Mucosa of stomach (tissue), 1 donor: ENCODE results near the gene APRT.
A peak's percentile ranks its signal among the peaks of the same experiment; 100 is the strongest.

Experiments used
- H3K27me3 ChIP-seq: one replicate; pipeline ENCODE4 v1.7.0; 2013; ENCODE audit warnings: mild to moderate bottlenecking, low read length; ENCODE audit not compliant: control insufficient read depth, insufficient read depth
- H3K36me3 ChIP-seq: one replicate; pipeline ENCODE4 v1.7.0; 2013; ENCODE audit warnings: low read length; ENCODE audit not compliant: control insufficient read depth, insufficient read depth
- H3K4me1 ChIP-seq: one replicate; pipeline ENCODE4 v1.7.0; 2013; ENCODE audit warnings: mild to moderate bottlenecking, low read length; ENCODE audit not compliant: control insufficient read depth, insufficient read depth
- H3K4me3 ChIP-seq: one replicate; pipeline ENCODE4 v1.7.0; 2013; ENCODE audit warnings: low read length
- H3K9ac ChIP-seq: one replicate; pipeline ENCODE4 v1.7.0; 2013; ENCODE audit warnings: mild to moderate bottlenecking, low read length, moderate library complexity
- H3K9me3 ChIP-seq: one replicate; pipeline ENCODE4 v1.7.0; 2013; ENCODE audit warnings: mild to moderate bottlenecking, low read length, moderate library complexity; ENCODE audit not compliant: control insufficient read depth
- donor health status: Pancreatic carcinoma.

The APRT gene

DNA sequence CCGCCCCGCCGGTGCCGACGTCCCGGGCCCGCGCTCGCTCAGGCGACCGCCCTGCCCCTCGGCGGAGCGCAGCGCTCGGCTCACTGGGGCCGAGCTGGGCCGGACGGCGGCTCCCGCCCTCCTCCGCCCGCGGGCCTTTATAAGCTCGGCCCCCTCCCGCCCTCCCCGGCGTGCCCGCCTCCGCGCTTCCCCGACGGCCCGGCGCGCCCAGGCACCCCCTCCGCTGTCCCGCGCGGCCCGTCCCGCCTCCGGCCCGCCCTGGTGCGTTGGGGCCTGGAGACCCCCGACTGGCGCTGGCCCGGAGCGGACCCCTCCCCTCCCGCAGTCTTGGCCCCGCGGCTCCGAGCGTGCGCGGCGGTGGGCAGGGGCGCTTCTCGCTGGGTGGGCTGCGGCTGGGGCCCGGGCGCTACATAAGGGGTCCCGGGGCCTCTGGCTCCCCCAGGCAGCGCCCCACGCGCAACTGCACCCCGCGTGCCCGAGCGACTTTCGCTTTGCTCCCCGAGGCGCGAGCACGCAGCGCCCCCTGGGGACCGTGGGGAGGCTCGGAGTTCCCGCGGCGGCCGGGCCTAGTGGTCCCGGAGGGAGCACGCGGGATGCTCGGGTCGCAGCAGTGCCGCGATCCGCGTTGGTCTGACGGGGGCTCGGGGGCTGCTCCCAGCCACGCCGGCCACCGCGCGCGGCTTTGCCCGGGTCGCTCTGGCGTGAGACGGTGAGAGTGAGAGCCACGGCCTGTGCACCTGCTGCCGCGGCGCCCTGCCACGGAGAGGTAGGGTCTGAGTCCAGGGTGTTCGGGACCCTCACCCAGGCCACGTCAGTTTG lies 26.4 kb downstream of the APRT start, which contains the start of gene PIEZO1:
TSS of gene PIEZO1 (minus strand) at position 115 of the 819 bp plus-strand sequence. CDS start 256 bp downstream, outside the sequence.
- Histone ChIP-seq H3K4me3 (peak within 1 kb of the TSS; percentile 22), H3K36me3 (no peaks in the 10 kb centered on the region), H3K4me1 (peaks cover 27% of the 10 kb centered on the region), H3K27me3 (no peaks in the 10 kb centered on the region), H3K9ac (peak within 1 kb of the TSS; percentile 64), H3K9me3 (no peaks in the 10 kb centered on the region)

DNA sequence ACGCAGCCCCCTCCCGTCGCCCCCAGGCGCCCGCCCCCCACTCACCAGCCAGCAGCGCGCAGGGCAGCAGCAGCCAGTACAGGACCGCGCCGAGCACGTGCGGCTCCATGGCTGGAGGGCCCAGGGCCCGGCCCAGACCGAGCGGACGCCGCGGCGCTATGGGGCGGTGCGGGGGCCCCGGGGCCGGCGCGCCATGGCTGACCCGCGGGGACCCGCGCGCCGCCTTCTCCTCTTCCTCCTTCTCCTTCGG lies 26.9 kb downstream of the APRT start:
- no peaks in the 10 kb centered on the region for H3K36me3 ChIP-seq
- H3K9me3 ChIP-seq: no peaks in the 10 kb centered on the region
- peaks cover 32% of the 10 kb centered on the region for H3K4me1 ChIP-seq
- H3K4me3 ChIP-seq: no peak overlapping the region
- no peaks in the 10 kb centered on the region for H3K27me3 ChIP-seq
- H3K9ac ChIP-seq: peak overlapping the region; percentile 64

DNA sequence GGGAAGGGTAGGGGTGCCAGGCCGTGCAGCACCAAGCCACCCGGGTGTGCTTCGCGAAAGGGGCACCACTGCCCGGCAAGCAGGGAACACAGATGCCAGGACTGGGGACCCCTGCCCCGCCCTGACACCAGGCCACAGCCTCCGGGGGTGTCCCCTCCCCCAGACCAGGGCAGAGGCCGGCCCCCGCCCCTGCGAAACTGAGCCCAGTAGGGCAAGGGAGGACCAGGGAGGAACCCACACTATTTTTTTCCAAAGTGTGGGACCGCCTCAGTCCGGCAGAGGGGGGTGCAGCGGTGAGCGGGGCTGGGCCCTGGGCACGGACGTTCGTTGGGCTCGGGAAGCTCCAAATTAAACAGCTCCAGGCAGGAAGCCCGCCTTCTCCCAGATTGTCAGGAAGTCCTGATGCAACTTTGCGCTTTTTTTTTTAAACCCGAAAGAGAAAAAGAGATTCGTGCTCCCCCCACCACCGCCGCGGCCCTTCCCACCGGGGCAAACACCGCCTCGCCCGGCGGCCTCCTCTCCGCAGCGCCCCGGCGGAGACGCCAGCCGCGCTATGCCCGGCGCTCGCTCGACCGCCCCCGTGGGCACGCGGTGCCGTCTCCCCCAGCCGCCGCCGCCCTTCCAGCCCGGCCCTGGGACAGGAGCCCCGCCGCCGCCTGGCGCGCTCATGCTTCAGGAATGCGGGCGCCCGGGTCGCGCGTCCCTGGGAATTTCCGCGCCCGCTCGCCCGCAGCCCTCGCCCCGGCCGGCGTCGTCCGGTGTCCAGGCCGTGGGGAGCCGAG lies 27.5 kb downstream of the APRT start:
- H3K4me3 ChIP-seq: peak overlapping the region; percentile 22
- peaks cover 33% of the 10 kb centered on the region for H3K4me1 ChIP-seq
- peak overlapping the region; percentile 64 for H3K9ac ChIP-seq
- no peaks in the 10 kb centered on the region for H3K36me3 ChIP-seq
- no peaks in the 10 kb centered on the region for H3K27me3 ChIP-seq
- H3K9me3 ChIP-seq: no peaks in the 10 kb centered on the region

DNA sequence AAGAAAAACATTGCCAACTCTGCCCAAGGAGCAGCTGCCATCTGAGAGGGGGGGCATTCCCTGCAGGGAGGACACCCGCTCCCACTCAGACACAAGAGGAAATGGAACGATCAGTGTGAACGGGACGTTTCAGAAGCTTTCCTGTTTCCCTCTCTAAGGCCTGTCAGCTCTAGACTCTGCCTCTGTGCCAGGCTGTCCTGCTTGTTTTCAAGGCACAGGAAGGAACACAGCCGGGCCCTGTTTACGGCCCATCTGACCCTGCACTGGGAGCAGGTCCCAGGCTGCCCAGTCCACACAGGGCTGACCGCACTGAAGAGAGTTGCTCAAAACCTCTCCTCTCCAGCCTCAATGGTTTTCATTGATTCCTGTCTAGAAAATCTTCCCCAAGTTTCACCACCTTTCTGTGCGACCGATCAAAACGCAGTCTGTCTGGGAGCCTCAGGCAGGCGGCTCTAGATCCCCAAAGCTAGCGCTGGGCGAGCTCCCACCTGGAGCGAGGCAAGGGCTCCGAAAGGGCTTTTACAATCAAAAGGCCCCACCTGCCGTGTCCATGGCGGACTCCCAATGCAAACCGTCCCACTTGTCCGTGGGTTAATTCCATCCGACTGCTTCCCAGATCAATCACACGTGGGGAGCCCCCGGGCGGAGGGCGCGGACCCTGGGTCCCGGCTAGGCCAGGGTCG lies 28.2 kb downstream of the APRT start:
- peak overlapping the region; percentile 22 for H3K4me3 ChIP-seq
- H3K9me3 ChIP-seq: no peaks in the 10 kb centered on the region
- H3K9ac ChIP-seq: peak overlapping the region; percentile 64
- no peaks in the 10 kb centered on the region for H3K27me3 ChIP-seq
- peaks cover 33% of the 10 kb centered on the region for H3K4me1 ChIP-seq
- H3K36me3 ChIP-seq: no peaks in the 10 kb centered on the region

DNA sequence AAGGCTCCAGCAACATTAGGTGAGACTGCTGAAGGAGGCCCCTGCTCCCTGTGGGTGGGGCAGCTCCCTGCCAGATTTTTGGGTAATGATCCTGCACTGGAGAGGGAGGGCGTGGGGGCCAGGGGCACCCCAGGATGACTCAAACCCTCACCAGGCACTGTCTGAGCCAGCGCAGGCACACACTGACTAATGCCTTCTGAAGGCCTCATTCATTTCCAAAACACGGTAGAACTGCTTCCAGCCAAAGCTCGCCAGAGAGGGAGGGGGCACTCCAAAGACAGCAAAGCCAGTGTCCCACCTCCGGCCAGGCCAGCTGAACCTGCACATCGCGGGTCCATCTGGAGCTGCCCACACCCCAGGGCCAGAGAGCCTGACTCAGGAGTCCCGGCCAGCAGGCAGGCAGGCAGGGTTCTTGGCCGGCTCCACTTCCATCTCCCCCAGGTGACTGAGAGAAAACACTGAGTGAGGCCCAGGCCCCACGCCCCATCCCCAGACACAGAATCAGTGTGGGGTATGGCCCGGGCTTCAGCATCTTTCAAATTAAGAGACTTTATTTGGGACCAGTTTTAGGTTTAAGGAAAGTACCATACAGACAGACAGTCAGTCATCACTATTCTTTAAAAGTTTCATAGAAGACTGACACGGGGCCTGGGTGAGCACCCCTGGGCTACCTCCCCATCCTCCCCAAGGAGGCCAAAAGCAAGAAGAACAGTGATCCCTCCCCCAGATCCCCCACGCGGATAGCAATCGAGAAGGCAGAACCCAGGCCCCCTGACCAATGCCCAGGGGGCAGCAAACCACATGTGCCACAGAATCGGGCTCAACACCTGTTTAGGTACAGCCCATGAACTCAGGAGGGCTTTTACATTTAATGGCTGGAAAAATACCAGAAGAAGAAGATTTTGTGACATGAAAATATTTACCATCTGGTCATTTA lies 29.0 kb downstream of the APRT start:
- H3K9ac ChIP-seq: peak overlapping the region; percentile 64
- H3K4me3 ChIP-seq: no peak overlapping the region
- no peaks in the 10 kb centered on the region for H3K27me3 ChIP-seq

DNA sequence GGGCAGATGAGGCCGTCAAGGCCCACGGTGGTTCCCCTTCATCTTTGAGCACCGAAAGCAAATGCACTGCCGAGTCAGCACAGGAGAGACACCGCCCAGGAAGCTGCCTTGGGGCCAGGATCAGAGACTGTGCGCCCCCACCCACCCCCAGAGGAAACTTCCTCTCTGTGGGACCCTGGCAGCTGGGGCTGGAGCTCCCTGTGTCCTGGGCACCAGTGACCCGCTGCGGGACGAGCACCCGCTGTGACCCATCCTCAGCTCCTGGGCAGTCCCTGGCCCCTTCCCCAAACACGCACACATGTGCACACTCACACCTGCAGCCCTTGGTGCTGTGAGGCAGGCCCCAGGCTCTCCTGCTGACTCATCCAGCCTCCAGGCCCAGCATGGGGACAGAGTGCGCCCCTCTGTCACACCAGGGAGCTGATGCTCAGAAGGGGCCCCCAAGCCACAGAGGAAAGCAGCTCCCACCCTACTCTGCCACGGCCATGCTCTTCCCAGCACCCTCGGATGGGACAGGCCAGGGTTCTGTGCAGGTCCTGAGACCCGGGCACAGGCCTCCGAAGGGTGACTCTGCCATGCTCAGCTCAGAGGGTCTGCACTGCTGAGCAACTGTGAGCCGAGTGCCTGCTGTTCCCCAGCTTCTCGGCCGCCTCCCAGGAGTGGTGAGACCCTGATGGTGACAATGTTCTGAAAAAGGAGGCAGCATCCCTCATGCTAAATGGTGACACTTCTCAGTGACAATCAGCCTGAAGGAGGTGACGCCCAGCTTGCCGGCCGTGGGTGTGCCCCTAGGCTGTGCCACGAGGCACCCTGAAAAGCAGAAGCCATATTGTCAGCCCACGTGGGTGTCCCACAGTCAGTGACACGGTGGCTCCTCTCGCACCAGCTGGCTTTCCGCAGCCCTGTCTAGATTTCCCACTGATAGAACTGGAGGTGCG lies 30.3 kb downstream of the APRT start:
- no peaks in the 10 kb centered on the region for H3K36me3 ChIP-seq
- no peaks in the 10 kb centered on the region for H3K27me3 ChIP-seq
- H3K4me1 ChIP-seq: peaks cover 33% of the 10 kb centered on the region
- no peaks in the 10 kb centered on the region for H3K9me3 ChIP-seq
- H3K4me3 ChIP-seq: no peak overlapping the region
- no peak overlapping the region for H3K9ac ChIP-seq

More for the DNA sequence above, 29.0 kb downstream of the APRT start:
- Histone ChIP-seq H3K4me1 (peaks cover 33% of the 10 kb centered on the region), H3K9me3 (no peaks in the 10 kb centered on the region), H3K36me3 (no peaks in the 10 kb centered on the region)

DNA sequence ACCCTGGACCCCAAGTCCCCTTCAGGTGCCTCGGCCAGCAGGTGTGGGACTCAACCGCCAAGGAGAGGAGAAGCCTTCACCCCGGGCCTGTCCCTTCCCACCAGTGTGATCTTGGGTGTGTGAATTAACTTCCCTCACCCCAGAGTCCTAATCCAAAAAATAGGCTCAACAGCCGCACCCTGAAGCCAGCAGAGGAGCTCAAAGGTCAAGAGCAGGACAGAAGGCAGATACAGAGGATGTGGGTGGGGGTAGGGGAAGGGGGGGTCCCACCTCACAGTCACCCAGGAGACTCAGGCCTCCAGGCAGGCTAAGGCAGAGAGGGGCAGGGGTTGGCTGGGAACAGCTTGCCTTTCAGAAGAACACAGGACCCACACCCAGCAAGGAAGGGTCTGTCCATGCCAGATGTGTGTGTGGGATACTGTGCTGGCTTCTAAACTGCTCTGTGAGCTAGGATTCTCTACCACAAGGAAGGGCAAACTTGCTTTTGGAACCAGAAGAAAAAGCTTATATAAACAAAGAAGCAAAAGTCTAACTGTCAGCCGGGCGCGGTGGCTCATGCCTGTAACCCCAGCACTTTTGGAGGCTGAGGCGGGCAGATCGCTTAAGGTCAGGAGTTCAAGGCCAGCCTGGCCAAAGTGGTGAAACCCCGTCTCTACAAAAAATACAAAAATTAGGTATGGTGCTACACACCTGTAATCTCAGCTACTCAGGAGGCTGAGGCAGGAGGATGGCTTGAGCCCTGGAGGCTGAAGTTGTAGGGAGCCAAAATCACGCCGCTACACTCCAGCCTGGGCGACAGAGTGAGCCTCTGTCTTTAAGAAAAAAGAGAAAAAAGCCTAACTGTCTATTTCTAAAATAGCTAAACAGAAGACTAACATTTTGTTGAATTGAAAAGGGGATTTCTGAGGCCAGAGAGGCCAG lies 31.3 kb downstream of the APRT start:
- H3K9ac ChIP-seq: no peak overlapping the region
- H3K9me3 ChIP-seq: no peaks in the 10 kb centered on the region
- H3K36me3 ChIP-seq: no peaks in the 10 kb centered on the region
- H3K4me1 ChIP-seq: peaks cover 30% of the 10 kb centered on the region
- H3K27me3 ChIP-seq: no peaks in the 10 kb centered on the region
- no peak overlapping the region for H3K4me3 ChIP-seq

DNA sequence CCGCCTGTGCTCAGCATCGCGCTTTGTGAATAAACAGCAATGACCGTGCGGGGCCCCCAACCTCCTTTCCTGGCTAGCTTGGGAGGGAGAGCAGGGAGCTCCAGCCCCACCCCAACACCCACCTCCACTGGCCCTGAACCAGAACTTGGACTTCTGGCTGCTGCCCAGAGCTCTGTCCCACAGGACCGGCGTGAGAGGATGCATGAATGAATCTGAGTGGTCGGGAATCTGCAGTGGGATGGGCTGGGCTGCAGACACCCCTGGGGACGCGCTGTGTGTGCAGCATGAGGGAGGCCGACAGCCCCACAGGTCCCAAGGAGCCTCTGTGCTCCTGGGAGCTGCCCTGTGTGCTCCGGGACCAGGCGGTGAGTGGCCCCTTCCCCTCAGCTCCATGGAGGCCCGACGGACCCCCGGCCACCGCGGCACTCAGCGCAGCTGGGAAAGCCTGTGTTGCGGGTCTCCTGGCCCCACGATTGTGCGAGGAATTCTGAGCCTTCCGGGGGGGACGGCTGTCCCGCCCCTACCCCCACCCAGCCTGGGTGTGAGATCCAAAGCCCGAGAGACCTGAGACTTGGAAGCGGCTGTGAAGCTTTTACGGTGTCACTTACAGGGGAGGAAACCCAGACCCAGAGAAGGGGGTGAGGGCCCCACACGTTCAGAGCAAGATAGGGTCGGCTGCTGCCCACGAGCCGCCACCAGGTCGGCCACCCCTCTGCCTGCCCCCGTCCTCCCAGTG lies 32.2 kb downstream of the APRT start:
- no peak overlapping the region for H3K4me3 ChIP-seq
- H3K36me3 ChIP-seq: no peaks in the 10 kb centered on the region
- no peaks in the 10 kb centered on the region for H3K9me3 ChIP-seq
- no peak overlapping the region for H3K9ac ChIP-seq
- peaks cover 30% of the 10 kb centered on the region for H3K4me1 ChIP-seq
- no peaks in the 10 kb centered on the region for H3K27me3 ChIP-seq

DNA sequence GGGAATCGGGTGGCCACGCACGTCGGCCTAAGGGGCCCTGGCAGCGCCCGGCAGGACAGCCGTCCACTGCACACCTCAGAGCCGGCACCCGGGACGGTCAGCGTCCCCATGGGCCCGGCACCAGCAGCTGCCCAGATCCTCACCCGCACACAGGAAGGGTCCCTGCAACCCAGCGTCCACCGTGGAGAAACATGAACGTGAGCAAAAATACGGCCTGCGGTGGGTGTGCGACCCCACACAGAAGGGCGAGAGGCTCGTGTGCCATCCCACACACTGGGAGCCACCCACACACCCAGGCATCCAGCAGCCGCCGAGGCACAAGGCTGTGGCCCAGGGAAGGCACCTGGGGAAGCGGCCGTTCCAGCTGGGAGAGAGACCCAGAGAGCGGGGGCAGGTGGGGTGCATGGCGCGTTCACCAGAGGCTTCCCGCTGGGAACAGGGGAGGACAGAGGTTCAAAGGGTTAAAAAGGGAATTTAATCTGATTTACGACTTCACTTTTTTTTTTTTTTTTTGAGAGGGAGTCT lies 33.1 kb downstream of the APRT start:
- Histone ChIP-seq H3K4me1 (peaks cover 30% of the 10 kb centered on the region), H3K27me3 (no peaks in the 10 kb centered on the region), H3K36me3 (no peaks in the 10 kb centered on the region), H3K9ac (no peak overlapping the region), H3K9me3 (no peaks in the 10 kb centered on the region), H3K4me3 (no peak overlapping the region)

DNA sequence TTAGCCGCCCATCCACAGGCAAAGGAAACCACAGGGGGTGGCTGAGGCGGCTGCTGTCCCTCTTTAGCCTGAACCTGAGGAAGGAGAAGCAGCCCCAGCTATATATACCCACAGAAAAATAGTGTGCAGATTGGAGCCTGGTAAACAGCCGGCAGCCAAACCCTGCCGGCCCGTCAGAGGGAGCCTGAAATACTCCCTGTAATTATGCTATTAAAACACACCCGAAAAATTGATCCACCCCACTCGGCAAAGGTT lies 33.5 kb downstream of the APRT start:
- no peaks in the 10 kb centered on the region for H3K9me3 ChIP-seq
- no peaks in the 10 kb centered on the region for H3K36me3 ChIP-seq
- H3K9ac ChIP-seq: no peak overlapping the region
- H3K4me3 ChIP-seq: no peak overlapping the region
- H3K27me3 ChIP-seq: no peaks in the 10 kb centered on the region
- peaks cover 26% of the 10 kb centered on the region for H3K4me1 ChIP-seq
